Kidney glomerular epithelial cell (primary cell): Measurements from ENCODE around the gene SLC12A4.
A peak's percentile ranks its signal among the peaks of the same experiment; 100 is the strongest.

Experiments
- DNase-seq: peaks from one replicate; lab custom pipeline; 2025; lab: John Stamatoyannopoulos, UW

Gene SLC12A4

GRCh38 chr16:67963292-67963661 is 5.2 kb downstream of the SLC12A4 start:
- no peak for DNase-seq

DNA sequence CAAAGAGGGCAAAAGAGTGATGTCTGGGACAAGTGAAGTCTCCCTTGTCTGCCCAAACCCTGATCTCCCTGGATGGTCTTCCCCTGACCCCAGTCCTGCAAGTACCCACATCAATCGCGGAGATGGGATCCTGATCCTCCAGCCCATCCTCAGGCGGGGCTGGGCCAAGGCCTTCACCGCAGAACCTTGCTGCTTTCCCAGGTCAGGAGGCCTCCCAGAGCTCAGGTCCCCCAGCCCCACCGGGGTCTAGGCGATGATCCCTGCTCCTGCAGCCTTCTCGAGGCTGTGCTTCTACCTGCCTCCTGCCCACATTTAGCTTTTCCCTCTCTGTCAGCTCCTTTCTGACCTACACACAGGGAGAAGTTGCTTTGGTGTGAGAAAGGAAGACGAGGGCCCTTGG is 6.3 kb downstream of the SLC12A4 start:
- DNase-seq: no peak

DNA sequence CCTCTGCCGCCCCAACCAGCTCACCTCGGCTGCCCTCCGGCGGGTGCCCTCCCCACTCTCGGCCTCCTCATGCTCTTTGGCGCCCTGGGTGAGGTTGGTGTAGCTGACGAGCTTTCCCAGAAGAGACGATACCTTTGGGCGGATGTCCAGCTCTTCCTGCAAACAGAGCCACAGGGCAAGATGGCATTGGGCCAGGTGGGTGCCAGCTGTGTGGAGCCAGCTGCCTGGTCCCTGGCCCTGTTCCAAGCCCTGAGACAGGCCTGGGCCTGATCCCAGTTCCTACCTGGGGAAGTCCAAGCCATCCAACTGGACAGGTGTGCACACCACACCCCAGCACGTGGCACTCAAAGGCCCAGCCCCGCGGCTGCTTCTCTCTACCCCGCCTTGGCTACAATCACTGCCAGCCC is 6.9 kb downstream of the SLC12A4 start:
- DNase-seq: no peak

GRCh38 chr16:67959536-67960329 is 8.7 kb downstream of the SLC12A4 start:
- no peak for DNase-seq

- DNase-seq: no peak
Observed at GRCh38 chr16:67957622-67958021, 10.8 kb downstream of the SLC12A4 start.

DNA sequence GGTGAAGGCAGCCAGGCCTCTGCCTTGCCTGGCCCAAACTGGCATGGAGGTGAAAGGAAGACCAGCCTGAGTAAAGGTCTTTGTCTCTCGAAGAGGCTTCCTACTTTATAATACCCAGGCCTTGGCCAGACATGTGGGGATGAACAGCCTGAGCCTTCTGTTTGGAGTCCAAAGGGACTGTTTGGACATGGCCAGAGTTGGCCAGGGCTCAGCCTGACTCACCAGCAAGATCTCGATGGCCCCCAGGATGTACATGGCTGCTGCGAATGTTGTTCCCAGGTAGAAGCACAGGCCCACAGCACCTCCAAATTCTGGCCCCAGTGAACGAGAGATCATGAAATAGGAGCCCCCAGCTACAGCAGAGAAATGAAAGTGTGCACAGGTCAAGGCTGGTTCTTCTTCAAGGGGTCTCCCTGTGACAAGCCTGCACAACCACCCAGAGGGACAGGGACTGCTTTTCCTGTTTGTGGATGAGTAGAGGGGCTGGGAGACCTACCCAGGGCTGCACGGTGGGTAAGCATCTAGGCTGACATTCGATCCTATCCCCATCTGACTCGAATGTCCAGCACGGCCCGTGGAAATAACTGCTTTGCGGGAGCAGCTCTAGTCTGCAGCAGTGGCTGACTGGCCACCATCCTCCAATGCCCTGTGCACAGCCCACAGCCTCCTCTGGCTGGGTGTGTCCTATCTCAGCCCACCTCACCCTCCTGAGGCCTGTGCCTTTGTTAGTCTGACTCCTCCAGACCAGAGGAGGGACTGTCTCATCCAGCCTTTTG is 13.8 kb downstream of the SLC12A4 start:
- no peak for DNase-seq

DNA sequence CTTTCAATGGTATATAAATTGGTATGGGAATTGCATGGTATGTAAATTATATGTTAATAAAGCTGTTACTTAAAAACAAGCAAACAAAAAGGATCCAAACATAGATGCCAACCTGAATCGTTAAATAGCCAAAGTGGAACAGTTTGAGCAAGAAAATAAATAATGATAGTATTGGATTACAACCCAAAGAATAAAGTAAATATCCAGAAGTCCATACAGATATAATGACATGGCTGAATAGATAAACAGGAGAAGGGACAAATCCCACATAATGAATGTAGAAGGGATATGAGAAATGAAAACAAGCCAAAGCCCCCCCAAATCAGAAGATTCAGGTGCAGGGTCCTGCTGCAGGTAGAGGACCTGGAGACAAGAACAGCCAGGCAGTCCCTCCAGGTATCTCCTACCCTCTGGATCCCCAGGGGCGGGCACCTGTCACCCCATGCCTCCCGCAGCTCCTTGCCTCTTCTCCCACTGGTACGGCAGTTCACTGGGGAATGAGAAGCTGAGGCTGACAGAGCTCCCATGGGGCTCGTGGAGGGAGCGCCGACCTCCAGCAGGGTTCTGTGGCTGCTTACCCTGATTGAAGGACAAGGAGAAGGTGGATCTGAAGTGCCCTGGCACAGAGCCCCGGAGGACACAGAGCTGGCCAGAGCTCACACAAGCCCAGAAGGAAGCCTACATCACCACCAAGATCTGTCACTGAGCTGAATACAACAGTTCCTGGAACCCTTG is 14.6 kb downstream of the SLC12A4 start:
- no peak for DNase-seq

DNA sequence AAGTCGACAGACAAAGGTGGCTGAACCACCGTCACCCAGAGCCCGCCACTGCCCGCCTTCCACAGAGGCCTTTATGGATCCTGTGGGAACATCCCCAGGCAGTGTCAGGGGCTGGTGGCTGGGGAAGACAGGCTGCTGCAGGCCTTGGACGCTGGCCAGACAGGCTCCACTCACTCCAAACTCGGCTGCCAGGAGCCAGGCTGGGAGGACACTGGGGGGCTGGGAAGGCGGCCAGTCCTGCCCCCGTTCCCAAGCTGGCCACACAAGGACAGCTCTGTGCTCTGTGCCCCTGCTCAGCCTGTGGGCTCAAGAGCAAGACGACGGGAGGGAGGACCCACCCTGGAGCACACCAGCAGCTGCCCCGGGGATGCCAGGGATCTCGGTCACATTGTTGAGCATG is 17.0 kb downstream of the SLC12A4 start:
- DNase-seq: no peak

DNA sequence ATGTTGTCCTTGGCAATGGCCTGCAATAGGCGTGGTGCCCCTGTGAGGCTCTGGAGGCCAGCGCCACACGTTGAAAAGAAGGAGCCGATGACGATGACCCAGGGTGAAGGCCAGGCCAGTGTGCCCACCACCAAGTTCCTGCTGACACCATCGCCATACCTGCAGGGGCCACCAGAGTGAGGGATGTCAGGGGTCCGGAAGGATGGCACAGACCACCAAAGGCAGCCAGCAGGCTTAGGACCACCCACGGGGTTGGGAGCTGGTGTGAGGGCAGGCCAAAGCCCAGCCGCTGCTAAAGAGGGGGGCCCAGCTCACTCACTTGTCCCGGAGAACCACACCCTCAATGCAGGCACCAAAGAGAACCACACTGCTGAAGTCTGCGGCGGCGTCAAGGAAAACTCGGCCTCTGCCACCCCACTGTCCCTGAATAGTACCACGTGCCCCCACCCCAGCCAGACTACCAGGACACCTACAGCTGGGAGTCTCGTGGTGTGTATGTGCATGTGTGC is 18.0 kb downstream of the SLC12A4 start:
- no peak for DNase-seq

- no peak for DNase-seq
Observed at GRCh38 chr16:67949645-67950044, 18.8 kb downstream of the SLC12A4 start.

DNA sequence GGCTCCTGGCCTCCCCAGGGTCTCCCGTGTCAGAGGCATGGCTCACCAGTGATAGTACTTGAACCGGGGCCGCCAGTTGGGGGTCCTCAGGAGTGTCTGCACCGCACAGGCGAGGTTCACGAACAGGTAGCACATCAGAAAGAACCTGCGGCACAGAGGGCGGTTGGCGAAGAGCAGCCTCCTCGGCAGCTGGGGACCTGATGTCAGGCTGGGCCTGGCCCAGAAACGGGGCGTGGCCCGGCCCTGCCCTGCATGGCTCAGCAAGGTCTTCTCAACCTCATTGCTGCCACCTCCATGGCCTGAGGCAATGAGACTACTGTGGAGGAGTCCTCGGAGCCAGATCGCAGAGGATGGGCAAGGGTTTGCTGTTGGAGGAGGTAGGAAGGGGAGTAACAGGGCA is 20.4 kb downstream of the SLC12A4 start:
- no peak for DNase-seq

- no peak for DNase-seq
Observed at GRCh38 chr16:67946966-67947558, 21.4 kb downstream of the SLC12A4 start.

DNA sequence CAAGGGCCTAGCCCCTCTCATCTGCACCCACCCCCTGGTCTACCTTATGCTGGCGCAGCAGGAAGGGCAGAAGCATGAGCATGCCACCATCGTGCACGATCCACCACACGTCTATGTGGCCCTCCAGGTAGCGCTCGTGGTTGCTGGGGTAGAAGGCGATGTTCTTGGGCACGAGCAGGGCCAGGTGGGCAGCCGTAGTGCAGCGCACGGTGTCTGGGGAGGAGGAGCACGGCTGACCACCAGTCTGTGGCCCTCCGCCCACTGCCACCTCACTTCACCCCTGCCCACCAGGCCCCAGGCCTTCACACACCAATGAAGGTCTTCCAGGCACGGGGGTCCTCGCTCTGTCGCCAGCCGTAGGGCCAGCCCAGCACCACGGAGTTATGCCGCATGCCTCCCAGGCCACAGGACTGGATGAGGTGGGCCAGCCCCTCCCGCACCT is 22.3 kb downstream of the SLC12A4 start:
- DNase-seq: no peak

DNA sequence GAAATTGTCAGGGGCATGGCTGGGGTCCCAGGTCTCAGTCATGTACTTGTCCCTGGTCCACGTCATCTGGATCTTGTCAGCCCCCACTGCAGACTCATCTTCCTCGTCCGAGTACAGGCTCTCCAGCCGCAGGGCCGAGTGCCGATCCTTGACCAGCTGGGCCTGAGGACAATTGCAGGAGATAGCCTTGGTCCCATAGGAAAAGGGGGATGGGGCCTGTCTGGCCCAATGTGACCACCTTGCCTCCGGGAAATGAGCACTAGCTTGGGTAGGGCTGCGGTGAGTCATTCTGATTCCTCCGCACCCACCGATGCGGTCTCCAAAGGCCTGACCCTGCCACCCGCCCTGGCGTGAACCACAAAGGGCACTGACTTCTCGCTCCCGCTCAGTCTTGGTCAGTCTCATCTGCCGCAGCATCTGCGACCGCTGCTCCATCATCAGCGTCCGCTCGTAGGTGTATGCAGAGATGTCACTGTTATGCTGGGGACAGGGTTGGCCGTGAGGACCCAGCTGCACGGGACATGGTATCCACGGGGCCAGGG is 23.0 kb downstream of the SLC12A4 start:
- DNase-seq: no peak

DNA sequence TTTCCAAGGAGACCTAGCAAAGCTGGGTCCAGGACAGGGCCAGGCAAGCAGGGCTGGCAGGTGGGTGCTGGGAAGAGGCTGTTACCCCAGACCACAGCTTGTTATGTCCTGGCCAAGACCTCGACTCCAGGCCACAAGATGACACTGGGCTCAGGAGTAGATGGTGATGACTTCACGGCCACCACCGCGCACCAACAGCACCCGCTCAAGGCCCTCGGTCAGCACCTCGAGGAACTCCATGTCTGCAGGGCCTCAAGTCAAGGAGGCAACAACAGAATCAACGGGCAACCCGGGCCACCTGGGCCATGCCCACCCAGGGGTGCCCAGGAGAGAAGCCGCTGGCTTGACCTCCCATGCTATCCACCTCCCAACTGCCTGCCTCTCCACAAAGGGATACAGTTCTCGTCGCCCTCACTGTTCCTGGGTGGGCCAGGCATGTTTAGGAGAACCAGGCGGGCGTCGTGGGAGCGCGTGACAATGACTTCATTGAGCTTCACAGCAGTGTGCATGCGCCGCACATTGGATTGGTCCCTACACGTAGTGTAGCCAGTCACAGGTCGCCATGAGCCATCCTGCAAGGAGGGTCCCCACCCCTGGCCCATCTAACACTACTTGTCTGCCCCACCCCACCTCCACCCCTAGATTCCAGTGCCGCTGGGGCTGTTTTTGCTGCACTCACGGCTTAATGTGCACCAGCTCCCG is 23.6 kb downstream of the SLC12A4 start:
- DNase-seq: no peak

DNA sequence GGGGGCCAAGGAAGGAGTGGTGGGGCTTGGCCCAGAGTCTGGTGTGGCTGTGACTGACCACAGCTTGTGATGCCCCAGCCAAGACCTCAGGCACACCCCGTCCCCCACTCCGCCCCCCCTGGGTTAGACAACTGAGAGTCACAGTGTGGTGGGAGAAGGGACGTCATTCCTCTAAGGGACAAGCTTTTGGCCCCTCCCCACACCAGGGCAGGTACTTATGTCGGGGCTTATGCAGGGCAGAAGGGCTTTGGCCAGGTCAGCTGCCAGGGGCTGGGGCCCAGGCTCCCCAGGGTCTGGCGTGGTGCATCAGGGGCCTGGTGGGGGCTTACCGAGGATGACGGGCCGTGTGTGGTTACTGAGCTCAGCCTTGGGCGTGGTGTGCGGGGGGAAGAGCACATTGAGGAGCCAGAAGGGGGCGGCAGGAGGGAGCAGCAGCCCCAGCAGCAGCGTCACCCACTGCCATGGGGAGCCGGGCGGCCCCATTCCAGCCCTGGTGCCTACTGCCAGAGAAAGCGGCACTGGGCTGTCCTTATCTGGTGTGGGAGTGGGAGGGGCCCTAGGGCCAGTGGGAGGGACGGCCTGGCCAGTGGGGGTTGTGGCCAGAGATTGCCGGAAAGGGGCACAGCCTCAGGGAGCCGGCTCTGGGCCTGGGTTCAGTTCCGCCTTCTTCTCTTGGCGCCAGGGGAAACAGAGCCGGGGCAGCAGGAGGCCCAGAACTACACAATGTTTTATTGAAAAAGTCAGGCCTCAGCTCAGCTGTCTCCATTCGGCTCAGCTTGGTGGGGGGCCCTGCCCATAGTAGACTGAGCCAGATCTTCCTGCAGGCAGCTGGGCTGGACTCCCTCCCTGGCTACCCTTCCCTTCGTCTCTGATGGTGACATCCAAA is 24.6 kb downstream of the SLC12A4 start, which contains the start of gene LCAT:
TSS of gene LCAT (minus strand) at position 502 of the 886 bp plus-strand sequence. CDS start at position 483, 19 bp downstream.
- no peak for DNase-seq

- no peak for DNase-seq
Observed at GRCh38 chr16:67943256-67943618, 25.2 kb downstream of the SLC12A4 start.

GRCh38 chr16:67942510-67943255 is 25.8 kb downstream of the SLC12A4 start:
- DNase-seq: no peak

- DNase-seq: peak; percentile 11
Observed at GRCh38 chr16:67942200-67942509, 26.3 kb downstream of the SLC12A4 start.
